ENCODE measurements around the gene STARD7.

STARD7 gene

DNA sequence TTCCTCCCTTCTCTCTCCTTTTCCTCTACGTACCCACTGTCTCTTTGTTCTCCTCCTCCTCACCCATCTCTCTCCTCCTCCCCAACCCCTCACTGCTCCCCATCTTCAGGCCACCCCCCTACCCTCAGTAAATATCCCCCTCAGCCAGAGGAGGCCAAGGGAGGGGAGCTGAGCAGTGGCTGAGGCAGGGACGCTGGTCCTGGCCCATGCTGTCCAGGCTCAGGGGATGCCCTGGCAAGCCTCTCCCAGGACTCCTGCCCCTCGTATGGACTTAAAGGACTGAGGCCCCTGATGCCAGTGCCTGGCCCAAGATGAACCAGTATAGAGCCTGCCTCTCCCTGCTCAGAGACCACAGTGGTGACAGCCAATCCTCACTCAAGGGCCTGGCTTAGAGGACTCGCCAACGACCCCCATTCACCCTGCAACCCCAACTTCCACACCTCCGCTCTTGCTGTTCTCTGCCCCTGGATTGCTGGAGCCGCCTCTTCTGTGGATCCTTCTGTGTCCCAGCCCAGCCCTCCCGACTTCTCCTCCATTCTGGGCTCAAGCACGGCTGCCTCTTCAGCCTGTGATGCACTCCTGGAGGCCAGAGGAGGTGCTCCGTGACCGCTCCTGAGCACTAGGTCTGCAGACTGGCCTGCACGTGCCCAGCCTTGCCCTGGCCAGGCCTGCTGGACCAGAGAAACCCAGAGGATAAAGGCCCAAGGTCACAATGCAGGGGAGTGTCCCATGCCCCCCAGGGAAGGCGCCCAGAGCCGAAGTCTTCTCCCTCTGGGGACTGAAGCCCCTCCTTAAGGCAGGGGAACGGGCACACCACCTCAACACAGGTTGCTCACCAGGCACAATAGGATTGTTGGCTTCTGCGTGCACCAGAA is 53.9 kb downstream of the STARD7 start:
- Histone ChIP-seq H3K4me1 (ENCODE audit: control insufficient read depth, insufficient read depth, low read length, poor library complexity, severe bottlenecking) (no peaks in the 10 kb centered on the region), H3K9me3 (ENCODE audit: control insufficient read depth, low read length) (no peaks in the 10 kb centered on the region), H3K27ac (ENCODE audit: low read depth, low read length, severe bottlenecking) (no peak overlapping the region), H3K4me3 (ENCODE audit: extremely low read depth, insufficient read depth, low read length, poor library complexity, severe bottlenecking) (no peak overlapping the region), H3K36me3 (ENCODE audit: control insufficient read depth, insufficient read depth, low read length) (no peaks in the 10 kb centered on the region)
- 80 to 85% methylated on average over 12 to 16 of the region's 16 CpGs for WGBS, 2 experiments (ENCODE audit: insufficient coverage in 2 of 2)

DNA sequence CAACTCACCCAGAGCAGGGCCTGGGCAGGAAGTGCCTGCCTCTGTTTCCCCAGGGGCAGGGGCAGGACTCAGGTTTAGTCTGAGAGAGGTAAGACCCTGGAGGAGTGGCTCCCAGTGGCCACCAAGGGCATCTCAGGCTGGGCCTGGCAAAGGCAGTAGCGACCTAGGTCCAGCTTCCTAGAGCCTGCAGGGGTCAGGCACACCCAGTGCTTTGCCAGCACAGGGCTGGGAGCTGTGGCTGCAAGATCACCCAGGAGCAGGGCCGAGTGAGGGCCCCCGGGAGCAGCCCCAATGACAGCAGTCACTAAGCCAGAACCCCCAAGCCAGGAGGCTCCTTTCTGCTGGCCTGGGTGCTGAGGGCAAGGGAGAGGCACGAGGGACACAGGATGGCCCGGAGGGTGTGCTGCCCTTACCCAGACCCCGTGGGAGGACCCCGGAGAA is 54.6 kb downstream of the STARD7 start:
- 83 to 85% methylated on average over 6 of the region's 7 CpGs for WGBS, 2 experiments (ENCODE audit: insufficient coverage in 2 of 2)
- peaks cover 2% of the 10 kb centered on the region for H3K4me1 ChIP-seq (ENCODE audit: control insufficient read depth, insufficient read depth, low read length, poor library complexity, severe bottlenecking)
- no peak overlapping the region for H3K27ac ChIP-seq (ENCODE audit: low read depth, low read length, severe bottlenecking)
- no peaks in the 10 kb centered on the region for H3K36me3 ChIP-seq (ENCODE audit: control insufficient read depth, insufficient read depth, low read length)
- H3K9me3 ChIP-seq (ENCODE audit: control insufficient read depth, low read length), result no peaks in the 10 kb centered on the region
- no peak overlapping the region for H3K4me3 ChIP-seq (ENCODE audit: extremely low read depth, insufficient read depth, low read length, poor library complexity, severe bottlenecking)

DNA sequence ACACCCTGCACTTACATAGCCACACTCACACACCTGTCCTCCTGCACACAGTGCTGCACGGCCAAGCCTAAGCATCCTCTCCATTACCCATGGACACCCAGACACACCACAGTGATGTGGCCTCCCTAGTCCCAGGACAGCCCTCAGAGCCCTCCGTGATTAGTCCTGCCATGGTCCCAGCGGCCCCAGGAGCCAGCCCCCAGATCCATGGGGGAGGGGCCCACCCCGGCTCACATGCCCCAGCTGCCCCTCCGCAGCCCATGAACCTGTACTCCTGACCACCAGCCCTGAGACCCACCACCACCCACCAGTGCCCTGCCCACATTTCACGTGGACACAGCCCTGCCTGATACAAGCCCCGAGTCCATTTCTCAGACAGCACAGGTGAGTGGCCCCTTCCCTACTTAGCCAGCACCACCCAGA is 55.3 kb downstream of the STARD7 start:
- Histone ChIP-seq H3K4me3 (ENCODE audit: extremely low read depth, insufficient read depth, low read length, poor library complexity, severe bottlenecking) (no peak overlapping the region), H3K4me1 (ENCODE audit: control insufficient read depth, insufficient read depth, low read length, poor library complexity, severe bottlenecking) (peaks cover 8% of the 10 kb centered on the region), H3K9me3 (ENCODE audit: control insufficient read depth, low read length) (no peaks in the 10 kb centered on the region), H3K36me3 (ENCODE audit: control insufficient read depth, insufficient read depth, low read length) (no peaks in the 10 kb centered on the region), H3K27ac (ENCODE audit: low read depth, low read length, severe bottlenecking) (no peak overlapping the region)
- WGBS, 2 experiments (ENCODE audit: insufficient coverage in 2 of 2), result 88 to 89% methylated on average over 3 to 6 of the region's 7 CpGs

DNA sequence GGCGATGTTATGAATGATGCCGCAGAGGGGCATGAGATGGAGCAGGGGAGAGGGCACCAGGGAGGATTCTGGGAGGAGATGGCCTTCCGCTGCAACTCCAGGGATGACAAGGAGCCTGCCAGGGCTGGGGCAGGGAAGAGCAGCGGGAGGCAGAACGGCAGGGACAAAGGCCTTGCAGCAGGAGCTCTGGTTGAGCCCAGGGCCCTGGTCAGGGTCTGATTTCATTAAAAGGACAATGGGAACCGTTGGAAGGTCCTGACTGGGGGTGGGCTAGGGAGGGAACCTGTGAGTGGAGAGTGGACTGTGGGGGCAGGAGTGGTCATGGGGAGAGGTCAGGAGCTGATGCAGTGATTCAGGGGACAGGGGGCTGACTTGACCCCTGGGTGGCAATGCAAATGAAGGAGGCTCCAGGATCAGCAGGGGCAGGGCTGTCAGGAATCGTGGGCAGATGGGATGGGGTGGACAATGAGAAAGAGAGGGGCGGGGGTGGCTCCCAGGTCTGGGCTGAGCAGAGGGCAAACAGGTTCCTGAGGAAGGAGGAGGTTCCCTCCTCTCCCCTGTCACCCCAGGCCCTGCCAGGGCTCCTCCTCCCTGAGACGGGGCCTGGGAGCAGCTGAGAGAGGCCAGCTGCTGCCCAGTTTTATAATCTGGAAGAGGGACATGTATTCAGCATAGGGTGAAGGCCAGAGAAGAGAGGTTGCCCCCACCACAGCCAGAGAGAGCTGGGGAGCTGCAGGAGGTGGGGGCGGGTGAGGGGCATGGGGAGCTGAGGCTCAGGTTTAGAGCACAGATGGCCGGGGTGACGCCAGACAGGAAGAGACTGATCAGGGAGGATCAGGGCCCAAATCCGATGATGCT is 56.1 kb downstream of the STARD7 start:
- Histone ChIP-seq H3K36me3 (ENCODE audit: control insufficient read depth, insufficient read depth, low read length) (no peaks in the 10 kb centered on the region), H3K27ac (ENCODE audit: low read depth, low read length, severe bottlenecking) (no peak overlapping the region), H3K4me3 (ENCODE audit: extremely low read depth, insufficient read depth, low read length, poor library complexity, severe bottlenecking) (no peak overlapping the region), H3K4me1 (ENCODE audit: control insufficient read depth, insufficient read depth, low read length, poor library complexity, severe bottlenecking) (peaks cover 16% of the 10 kb centered on the region), H3K9me3 (ENCODE audit: control insufficient read depth, low read length) (no peaks in the 10 kb centered on the region)
- WGBS, 2 experiments (ENCODE audit: insufficient coverage in 2 of 2), result 70 to 75% methylated on average over 9 to 11 of the region's 13 CpGs

DNA sequence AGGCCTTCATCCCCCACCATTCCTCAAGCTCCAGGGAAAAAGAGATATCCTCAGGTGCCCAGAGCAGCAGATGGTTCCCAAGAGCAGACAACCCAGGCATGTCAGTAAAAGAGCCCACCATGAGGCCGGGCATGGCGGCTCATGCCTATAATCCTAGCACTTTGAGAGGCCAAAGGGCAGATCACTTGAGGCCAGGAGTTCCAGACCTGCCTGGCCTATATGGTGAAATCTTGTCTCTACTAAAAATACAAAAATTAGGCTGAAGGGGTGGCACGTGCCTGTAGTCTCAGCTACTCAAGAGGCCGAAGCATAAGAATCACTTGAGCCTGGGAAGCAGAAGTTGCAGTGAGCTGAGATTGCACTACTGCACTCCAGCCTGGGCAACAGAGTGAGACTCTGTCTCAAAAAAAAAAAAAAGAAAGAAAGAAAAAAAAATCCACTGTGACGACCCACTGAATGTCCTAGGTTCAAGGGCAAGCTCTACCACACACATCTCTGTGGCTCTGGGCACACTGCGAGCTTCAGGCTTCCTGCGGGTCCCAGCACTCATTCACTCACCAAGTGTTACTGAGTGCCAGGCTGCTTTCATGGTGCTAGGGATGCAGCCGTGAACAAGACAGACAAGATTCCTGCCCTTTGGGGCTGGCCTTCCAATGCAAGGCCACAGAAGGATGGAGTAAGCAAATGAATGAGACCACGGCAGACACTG is 56.9 kb downstream of the STARD7 start:
- no peak overlapping the region for H3K27ac ChIP-seq (ENCODE audit: low read depth, low read length, severe bottlenecking)
- H3K9me3 ChIP-seq (ENCODE audit: control insufficient read depth, low read length), result no peaks in the 10 kb centered on the region
- H3K4me3 ChIP-seq (ENCODE audit: extremely low read depth, insufficient read depth, low read length, poor library complexity, severe bottlenecking), result no peak overlapping the region
- 89 to 92% methylated on average over 7 to 9 of the region's 9 CpGs for WGBS, 2 experiments (ENCODE audit: insufficient coverage in 2 of 2)
- H3K4me1 ChIP-seq (ENCODE audit: control insufficient read depth, insufficient read depth, low read length, poor library complexity, severe bottlenecking), result peaks cover 23% of the 10 kb centered on the region
- no peaks in the 10 kb centered on the region for H3K36me3 ChIP-seq (ENCODE audit: control insufficient read depth, insufficient read depth, low read length)

DNA sequence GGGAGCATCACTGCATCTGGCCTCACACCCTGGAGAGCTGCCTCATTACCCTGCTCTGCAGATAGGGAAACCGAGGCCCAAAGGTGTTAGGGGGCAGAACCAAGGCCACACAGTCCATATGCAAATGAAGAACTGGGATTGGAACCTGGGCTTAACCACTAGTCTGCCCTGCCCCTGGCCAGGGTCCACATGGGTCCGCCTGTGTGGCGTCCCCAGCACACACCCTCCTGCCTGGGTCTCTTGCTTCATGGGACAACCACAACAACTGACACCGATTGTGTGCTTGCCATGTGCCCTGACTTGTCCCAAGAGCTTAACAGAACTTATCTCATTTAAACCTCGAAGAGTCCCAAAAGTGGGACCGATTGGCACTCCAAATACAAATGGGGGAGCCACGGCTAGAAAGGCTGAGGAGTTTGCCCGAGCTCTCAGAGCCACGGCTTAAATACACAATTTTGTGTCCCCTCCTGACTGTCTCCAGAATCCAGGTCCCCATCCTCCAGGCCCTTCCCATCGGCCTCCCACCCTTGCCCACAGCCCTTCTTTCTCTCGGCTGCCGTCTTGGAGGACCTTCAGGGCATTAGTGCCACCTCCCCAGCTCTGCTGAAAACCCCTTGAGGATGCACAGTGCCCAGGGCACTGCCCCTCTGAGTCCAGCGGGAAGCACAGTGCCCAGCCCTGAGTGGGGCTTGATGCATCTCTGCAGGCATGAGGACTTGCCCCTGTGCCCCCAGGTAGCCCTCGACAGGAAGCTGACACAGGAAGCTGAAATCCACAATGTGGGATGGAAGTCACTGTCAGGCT is 57.6 kb downstream of the STARD7 start:
- H3K9me3 ChIP-seq (ENCODE audit: control insufficient read depth, low read length), result no peaks in the 10 kb centered on the region
- H3K27ac ChIP-seq (ENCODE audit: low read depth, low read length, severe bottlenecking), result no peak overlapping the region
- H3K4me3 ChIP-seq (ENCODE audit: extremely low read depth, insufficient read depth, low read length, poor library complexity, severe bottlenecking), result no peak overlapping the region
- 91 to 93% methylated on average over 10 to 14 of the region's 14 CpGs for WGBS, 2 experiments (ENCODE audit: insufficient coverage in 2 of 2)
- H3K36me3 ChIP-seq (ENCODE audit: control insufficient read depth, insufficient read depth, low read length), result no peaks in the 10 kb centered on the region
- peaks cover 30% of the 10 kb centered on the region for H3K4me1 ChIP-seq (ENCODE audit: control insufficient read depth, insufficient read depth, low read length, poor library complexity, severe bottlenecking)

DNA sequence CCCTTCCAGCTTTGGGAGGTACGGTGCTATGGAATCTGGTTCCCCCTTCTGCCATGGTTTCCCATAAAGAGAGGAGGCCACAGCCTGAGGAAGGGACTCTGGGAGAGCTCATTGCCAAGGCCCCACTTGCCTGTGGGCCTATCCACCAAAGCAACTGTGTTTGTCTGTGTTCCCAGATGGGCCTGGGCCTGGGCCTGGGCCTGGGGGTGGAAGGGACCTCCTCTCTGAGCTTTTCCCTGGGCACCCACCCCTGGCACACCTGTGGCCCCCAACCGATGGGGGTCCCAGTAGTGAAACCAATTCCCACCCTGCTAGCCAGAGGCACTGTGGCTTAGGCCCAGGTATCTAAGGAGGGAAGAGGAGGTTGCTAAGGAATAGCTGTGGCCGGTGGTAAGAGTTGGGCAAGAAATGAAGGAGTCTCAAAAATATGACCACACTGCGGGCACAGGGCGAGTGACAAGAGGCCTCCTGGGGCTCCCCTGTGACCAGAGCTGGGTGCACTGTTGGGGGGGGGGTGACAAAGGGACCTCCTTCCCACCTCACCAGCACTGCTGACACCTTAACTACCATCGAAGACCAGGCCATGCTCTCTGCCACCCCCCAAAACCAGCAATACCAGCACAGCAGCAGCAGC is 58.5 kb downstream of the STARD7 start:
- Histone ChIP-seq H3K4me1 (ENCODE audit: control insufficient read depth, insufficient read depth, low read length, poor library complexity, severe bottlenecking) (peaks cover 30% of the 10 kb centered on the region), H3K27ac (ENCODE audit: low read depth, low read length, severe bottlenecking) (no peak overlapping the region), H3K4me3 (ENCODE audit: extremely low read depth, insufficient read depth, low read length, poor library complexity, severe bottlenecking) (no peak overlapping the region), H3K9me3 (ENCODE audit: control insufficient read depth, low read length) (no peaks in the 10 kb centered on the region), H3K36me3 (ENCODE audit: control insufficient read depth, insufficient read depth, low read length) (no peaks in the 10 kb centered on the region)
- 92 to 100% methylated on average over 2 of the region's 6 CpGs for WGBS, 2 experiments (ENCODE audit: insufficient coverage in 2 of 2)

DNA sequence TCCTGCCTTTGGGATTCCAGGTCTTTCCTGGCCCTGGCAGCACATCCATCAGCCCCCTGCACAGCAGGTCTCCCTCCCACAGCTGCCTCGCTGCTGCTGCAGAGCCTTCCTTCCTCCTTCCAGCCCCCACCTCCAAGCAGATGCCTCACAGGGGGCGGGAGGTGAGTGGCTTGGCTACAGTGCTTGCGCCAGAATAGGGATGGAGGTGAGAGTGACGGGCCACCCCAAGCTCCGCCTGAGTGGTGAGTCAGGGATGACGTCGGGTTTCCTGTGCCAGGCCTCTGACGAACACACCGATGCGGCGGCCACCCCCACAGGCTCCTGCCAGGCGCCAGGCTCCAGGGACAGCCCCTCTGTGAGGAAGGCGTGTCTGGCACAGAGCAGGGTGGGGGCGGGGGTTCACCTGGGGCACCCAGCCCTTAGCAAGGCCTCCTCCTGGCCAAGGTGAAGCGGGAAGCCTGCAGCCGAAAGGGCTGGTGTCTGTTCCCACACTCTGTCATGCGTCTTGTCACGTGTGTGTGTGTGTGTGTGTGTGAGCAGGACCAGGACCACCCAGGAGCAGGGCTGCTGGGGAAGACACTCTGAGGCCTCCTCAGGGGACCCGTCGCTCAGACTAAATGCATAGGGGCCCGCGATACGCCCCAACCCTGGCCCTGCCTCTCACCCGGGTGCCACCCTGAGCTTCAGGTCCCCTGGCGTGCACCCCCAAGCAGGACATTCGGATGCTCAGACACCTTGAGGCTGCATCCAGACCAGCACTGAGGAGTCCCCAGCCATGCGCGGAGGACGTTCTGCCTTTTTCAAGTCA is 60.0 kb downstream of the STARD7 start:
- Histone ChIP-seq H3K9me3 (ENCODE audit: control insufficient read depth, low read length) (no peaks in the 10 kb centered on the region), H3K27ac (ENCODE audit: low read depth, low read length, severe bottlenecking) (peak overlapping the region; percentile 75), H3K4me3 (ENCODE audit: extremely low read depth, insufficient read depth, low read length, poor library complexity, severe bottlenecking) (no peak overlapping the region), H3K4me1 (ENCODE audit: control insufficient read depth, insufficient read depth, low read length, poor library complexity, severe bottlenecking) (peaks cover 30% of the 10 kb centered on the region), H3K36me3 (ENCODE audit: control insufficient read depth, insufficient read depth, low read length) (no peaks in the 10 kb centered on the region)
- WGBS, 2 experiments (ENCODE audit: insufficient coverage in 2 of 2), result 42 to 45% methylated on average over 16 to 23 of the region's 29 CpGs

DNA sequence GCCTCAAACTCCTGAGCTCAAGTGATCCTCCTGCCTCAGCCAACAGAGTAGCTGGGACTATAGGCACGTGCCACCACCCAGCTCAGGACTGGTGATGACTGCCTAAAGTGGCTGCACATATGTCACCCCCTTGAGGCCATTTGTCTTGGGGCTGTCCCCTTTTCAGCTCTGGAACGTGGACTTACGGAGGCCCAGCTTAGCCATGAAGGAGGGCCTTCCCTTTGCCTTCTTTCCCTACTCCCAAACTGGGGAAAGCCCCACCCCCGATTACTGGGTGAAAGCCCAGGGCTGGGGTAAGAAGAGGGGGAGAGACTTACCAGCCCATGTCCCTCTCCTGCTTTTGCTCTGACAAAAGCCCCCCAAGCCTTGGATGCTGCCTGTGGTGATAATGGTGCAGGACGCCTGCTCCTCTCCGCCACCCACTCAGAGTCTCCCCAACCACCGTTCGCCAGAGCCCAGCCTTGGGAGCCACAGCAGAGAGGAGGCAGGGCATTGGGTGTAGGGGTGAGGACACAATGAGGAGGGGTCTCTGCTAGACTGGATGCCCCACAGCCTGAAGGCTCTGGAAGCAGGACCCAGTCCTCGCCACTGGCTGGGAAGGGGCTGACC is 60.9 kb downstream of the STARD7 start:
- no peaks in the 10 kb centered on the region for H3K9me3 ChIP-seq (ENCODE audit: control insufficient read depth, low read length)
- peak overlapping the region; percentile 41 for H3K27ac ChIP-seq (ENCODE audit: low read depth, low read length, severe bottlenecking)
- peaks cover 30% of the 10 kb centered on the region for H3K4me1 ChIP-seq (ENCODE audit: control insufficient read depth, insufficient read depth, low read length, poor library complexity, severe bottlenecking)
- 55 to 81% methylated on average over 2 to 7 of the region's 9 CpGs for WGBS, 2 experiments (ENCODE audit: insufficient coverage in 2 of 2)
- no peaks in the 10 kb centered on the region for H3K36me3 ChIP-seq (ENCODE audit: control insufficient read depth, insufficient read depth, low read length)
- no peak overlapping the region for H3K4me3 ChIP-seq (ENCODE audit: extremely low read depth, insufficient read depth, low read length, poor library complexity, severe bottlenecking)

All from mesodermal cell (in vitro differentiated cells).